IPS-18a (cell line): ENCODE measurements around the gene TESK2.
"Not testable (repeated sequence)": the region's sequence is repeated elsewhere in the genome, so short reads cannot be mapped to it uniquely, and the experiment has no call there.

ENCODE experiments used
- H3K27ac ChIP-seq: one replicate; pipeline ENCODE4 v1.5.1; 2013; ENCODE audit warnings: low read length
- H3K27me3 ChIP-seq: one replicate; pipeline ENCODE4 v1.6.1; 2013; ENCODE audit warnings: mild to moderate bottlenecking, low read length; ENCODE audit not compliant: control insufficient read depth, insufficient read depth
- H3K36me3 ChIP-seq: one replicate; pipeline ENCODE4 v1.6.1; 2013; ENCODE audit warnings: low read depth, low read length; ENCODE audit not compliant: control insufficient read depth
- H3K4me1 ChIP-seq: one replicate; pipeline ENCODE4 v1.6.1; 2013; ENCODE audit warnings: low read depth, low read length; ENCODE audit not compliant: control insufficient read depth
- H3K4me3 ChIP-seq: one replicate; pipeline ENCODE4 v1.5.1; 2013; ENCODE audit warnings: low read length
- H3K9ac ChIP-seq: one replicate; pipeline ENCODE4 v1.6.1; 2013; ENCODE audit warnings: mild to moderate bottlenecking, low read length, moderate library complexity
- H3K9me3 ChIP-seq: one replicate; pipeline ENCODE4 v1.6.1; 2013; ENCODE audit warnings: low read depth, low read length; ENCODE audit not compliant: control insufficient read depth

The TESK2 gene

DNA sequence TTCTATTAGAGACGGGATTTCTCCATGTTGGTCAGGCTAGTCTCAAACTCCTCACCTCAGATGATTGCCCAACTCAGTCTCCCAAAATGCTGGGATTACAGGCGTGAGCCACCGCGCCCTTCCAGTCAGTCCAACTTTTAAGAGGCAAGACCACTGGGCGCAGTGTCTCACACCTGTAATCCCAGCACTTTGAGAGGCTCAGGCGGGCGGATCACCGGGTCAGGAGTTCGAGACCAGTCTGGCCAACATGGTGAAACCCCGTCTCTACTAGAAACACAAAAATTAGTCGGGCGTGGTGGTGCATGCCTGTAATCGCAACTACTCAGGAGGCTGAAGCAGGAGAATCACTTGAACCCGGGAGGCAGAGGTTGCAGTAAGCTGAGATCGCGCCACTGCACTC, 28.8 kb upstream of the TESK2 start:
- not testable (repeated sequence) for H3K27me3 ChIP-seq, H3K9me3 ChIP-seq, H3K4me1 ChIP-seq, H3K27ac ChIP-seq, H3K9ac ChIP-seq
- peak overlapping the region; percentile 93 for H3K4me3 ChIP-seq
- H3K36me3 ChIP-seq: peaks cover 38% of the 10 kb centered on the region

- Histone ChIP-seq H3K27me3 (no peaks in the 10 kb centered on the region), H3K27ac (no peak overlapping the region), H3K36me3 (peaks cover 47% of the 10 kb centered on the region), H3K4me1 (peaks cover 9% of the 10 kb centered on the region), H3K4me3 (peak overlapping the region; percentile 93), H3K9ac (no peak overlapping the region), H3K9me3 (no peaks in the 10 kb centered on the region)
Measured at GRCh38 chr1:45518910-45519309, 27.9 kb upstream of the TESK2 start.

DNA sequence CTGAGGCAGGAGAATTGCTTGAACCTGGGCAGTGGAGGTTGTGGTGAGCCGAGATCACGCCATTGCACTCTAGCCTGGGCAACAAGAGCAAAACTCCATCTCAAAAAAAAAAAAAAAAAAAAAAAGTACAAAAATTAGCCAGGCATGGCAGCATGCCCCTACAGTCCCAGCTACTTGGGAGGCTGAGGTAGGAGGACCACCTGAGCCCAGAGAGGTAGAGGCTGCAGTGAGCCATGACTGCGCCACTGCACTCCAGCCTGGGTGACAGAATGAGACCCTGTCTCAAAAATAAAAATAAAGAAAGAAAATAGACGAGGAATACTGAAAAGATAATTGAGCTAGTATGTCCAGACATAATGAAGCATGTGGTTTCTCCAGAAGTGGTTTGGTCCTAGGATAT, 27.4 kb upstream of the TESK2 start:
- H3K36me3 ChIP-seq: peaks cover 52% of the 10 kb centered on the region
- not testable (repeated sequence) for H3K4me1 ChIP-seq, H3K9ac ChIP-seq, H3K9me3 ChIP-seq, H3K27me3 ChIP-seq, H3K27ac ChIP-seq, H3K4me3 ChIP-seq

GRCh38 chr1:45516465-45516864, 25.5 kb upstream of the TESK2 start:
- H3K9me3 ChIP-seq: no peaks in the 10 kb centered on the region
- H3K36me3 ChIP-seq: peaks cover 69% of the 10 kb centered on the region
- H3K27me3 ChIP-seq: no peaks in the 10 kb centered on the region
- H3K27ac ChIP-seq: no peak overlapping the region
- no peak overlapping the region for H3K9ac ChIP-seq
- H3K4me3 ChIP-seq: no peak overlapping the region
- no peaks in the 10 kb centered on the region for H3K4me1 ChIP-seq

- Histone ChIP-seq H3K9me3 (no peaks in the 10 kb centered on the region), H3K27ac (no peak overlapping the region), H3K27me3 (no peaks in the 10 kb centered on the region), H3K36me3 (peaks cover 73% of the 10 kb centered on the region), H3K4me1 (no peaks in the 10 kb centered on the region), H3K9ac (no peak overlapping the region), H3K4me3 (no peak overlapping the region)
Measured at GRCh38 chr1:45516036-45516435, 25.1 kb upstream of the TESK2 start.

DNA sequence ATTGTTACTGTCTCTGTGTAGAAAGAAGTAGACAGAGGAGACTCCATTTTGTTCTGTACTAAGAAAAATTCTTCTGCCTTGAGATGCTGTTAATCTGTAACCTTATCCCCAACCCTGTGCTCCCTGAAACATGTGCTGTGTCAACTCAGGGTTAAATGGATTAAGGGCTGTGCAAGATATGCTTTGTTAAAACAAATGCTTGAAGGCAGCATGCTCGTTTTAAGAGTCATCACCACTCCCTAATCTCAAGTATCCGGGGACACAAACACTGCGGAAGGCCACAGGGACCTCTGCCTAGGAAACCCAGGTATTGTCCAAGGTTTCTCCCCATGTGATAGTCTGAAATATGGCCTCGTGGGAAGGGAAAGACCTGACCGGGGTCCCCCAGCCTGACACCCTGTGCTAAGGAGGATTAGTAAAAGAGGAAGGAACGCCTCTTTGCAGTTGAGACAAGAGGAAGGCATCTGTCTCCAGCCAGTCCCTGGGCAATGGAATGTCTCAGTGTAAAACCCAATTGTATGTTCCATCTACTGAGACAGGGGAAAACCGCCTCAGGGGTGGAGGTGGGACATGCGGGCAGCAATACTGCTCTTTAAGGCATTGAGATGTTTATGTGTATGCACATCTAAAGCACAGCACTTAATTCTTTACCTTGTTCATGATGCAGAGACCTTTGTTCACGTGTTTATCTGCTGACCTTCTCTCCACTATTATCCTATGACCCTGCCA, 22.7 kb upstream of the TESK2 start:
- H3K36me3 ChIP-seq: peaks cover 87% of the 10 kb centered on the region
- H3K4me1 ChIP-seq, H3K9ac ChIP-seq, H3K9me3 ChIP-seq, H3K4me3 ChIP-seq, H3K27ac ChIP-seq, H3K27me3 ChIP-seq: not testable (repeated sequence)

GRCh38 chr1:45512641-45513054, 21.7 kb upstream of the TESK2 start:
- Histone ChIP-seq H3K4me3 (no peak overlapping the region), H3K27ac (no peak overlapping the region), H3K9ac (no peak overlapping the region), H3K36me3 (peaks cover 78% of the 10 kb centered on the region), H3K27me3 (no peaks in the 10 kb centered on the region), H3K9me3 (no peaks in the 10 kb centered on the region), H3K4me1 (no peaks in the 10 kb centered on the region)

GRCh38 chr1:45510972-45511527, 20.1 kb upstream of the TESK2 start:
- peaks cover 64% of the 10 kb centered on the region for H3K36me3 ChIP-seq

DNA sequence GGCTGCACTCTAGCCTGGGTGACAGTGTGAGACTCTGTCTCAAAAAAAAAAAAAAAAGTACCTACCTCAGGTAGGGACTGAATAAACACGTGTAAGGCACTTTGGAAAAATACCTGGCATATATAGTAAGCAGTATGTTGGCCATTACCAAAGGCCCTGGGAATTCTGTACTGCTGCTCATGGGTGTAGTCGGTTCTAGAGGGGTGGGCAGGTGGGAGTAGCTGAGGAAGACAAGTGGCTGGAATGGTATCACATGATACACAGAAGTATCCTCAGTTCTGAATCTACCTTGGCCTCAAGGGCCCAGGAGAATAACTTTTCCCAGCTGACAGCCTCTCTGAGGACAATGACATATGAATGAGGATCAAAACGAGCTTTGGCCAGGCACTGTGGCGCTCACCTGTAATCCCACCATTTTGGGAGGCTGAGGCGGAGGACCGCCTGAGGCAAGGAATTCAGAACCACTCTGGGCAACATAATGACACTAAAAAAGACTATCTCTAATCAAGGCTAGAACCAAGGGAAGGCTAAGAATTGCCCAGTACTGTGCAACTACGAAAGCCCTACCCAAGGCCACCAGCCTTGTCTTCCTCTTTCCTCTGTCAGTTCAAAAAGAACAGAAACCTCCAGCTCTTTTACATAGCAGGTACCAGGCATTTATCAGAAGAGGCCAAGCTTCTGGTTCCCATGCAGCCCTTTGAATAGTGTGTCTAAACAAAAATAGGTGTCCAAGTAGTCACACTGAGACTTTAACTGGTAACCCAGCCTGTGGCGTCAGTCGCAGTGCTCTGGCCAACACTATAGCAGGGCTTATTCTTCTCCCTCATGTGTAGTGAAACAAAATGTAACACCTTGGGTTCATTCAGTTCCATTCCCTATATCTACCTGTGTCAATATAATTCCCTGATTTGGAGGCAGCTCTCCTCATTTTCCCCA, 19.3 kb upstream of the TESK2 start:
- Histone ChIP-seq H3K36me3 (peaks cover 56% of the 10 kb centered on the region), H3K9me3 (no peaks in the 10 kb centered on the region), H3K27me3 (no peaks in the 10 kb centered on the region), H3K27ac (no peak overlapping the region), H3K4me1 (no peaks in the 10 kb centered on the region), H3K4me3 (no peak overlapping the region), H3K9ac (no peak overlapping the region)

More at GRCh38 chr1:45510972-45511527, 20.1 kb upstream of the TESK2 start:
- H3K4me3 ChIP-seq: no peak overlapping the region
- no peaks in the 10 kb centered on the region for H3K27me3 ChIP-seq
- no peaks in the 10 kb centered on the region for H3K9me3 ChIP-seq
- no peak overlapping the region for H3K9ac ChIP-seq
- H3K27ac ChIP-seq: no peak overlapping the region
- no peaks in the 10 kb centered on the region for H3K4me1 ChIP-seq

DNA sequence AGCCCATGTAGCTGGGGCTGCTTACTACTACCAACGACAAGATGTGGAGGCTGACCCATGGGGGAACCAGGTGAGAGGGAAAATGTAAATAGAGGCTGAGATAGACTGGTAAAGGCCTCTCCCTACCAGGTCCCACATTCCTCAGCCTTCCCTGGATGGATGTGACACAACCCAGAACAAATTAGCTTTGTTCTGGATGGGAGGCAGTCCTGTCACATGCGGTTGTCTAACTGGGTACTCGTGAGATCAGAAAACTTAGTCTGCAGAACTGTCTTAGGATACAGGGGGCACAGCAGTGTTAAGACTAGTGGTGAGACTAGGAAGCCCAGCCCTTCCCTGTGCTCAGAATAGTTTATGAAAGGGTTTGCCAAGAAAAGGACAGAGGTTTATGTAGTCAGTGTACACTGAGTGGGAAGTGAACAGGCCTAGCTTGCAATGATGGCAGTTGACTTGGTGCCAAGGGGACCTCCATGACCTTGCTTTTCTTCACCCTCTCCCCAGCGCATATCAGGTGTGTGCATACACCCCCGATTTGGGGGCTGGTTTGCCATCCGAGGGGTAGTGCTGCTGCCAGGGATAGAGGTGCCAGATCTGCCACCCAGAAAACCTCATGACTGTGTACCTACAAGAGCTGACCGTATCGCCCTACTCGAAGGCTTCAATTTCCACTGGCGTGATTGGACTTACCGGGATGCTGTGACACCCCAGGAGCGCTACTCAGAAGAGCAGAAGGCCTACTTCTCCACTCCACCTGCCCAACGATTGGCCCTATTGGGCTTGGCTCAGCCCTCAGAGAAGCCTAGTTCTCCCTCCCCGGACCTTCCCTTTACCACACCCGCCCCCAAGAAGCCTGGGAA, 17.6 kb upstream of the TESK2 start:
- H3K9ac ChIP-seq: no peak overlapping the region
- H3K36me3 ChIP-seq: peaks cover 41% of the 10 kb centered on the region
- H3K27me3 ChIP-seq: no peaks in the 10 kb centered on the region
- no peak overlapping the region for H3K4me3 ChIP-seq
- H3K9me3 ChIP-seq: no peaks in the 10 kb centered on the region
- H3K4me1 ChIP-seq: no peaks in the 10 kb centered on the region
- H3K27ac ChIP-seq: no peak overlapping the region

GRCh38 chr1:45507893-45508292, 16.9 kb upstream of the TESK2 start:
- Histone ChIP-seq H3K4me1 (no peaks in the 10 kb centered on the region), H3K9me3 (no peaks in the 10 kb centered on the region), H3K9ac (no peak overlapping the region), H3K4me3 (no peak overlapping the region), H3K27ac (no peak overlapping the region), H3K36me3 (peaks cover 36% of the 10 kb centered on the region), H3K27me3 (no peaks in the 10 kb centered on the region)
